Subcutaneous adipose tissue (tissue), 4 donors: ENCODE results near the gene CNOT6. TPM values are rescaled to one million over a fixed set of nuclear protein-coding genes. Genes with fewer than 3 reads are reported as not detected.

Experiments
- total RNA-seq, 4 donors: library from RNA; depleted of rRNA; stranded (reverse); fragments of >200 nt; gene quantifications; one replicate each; pipeline ENCODE4 v1.1.0, GENCODE V29; 2016
- TF ChIP-seq, protein P1 (sequence below): fragments of 450-650 bp; IDR thresholded peaks from one replicate; pipeline ENCODE4 v1.5.1; 2016; ENCODE audit warnings: low read depth, mild to moderate bottlenecking, control low read depth, antibody characterized with exemption, moderate library complexity

The CNOT6 gene
- total RNA-seq, 4 donors from 2014 or later: 9.7 to 19.9 (median 11.0) TPM

GRCh38 chr5:180602481-180603075 lies 108.4 kb downstream of the CNOT6 start:
- TF ChIP-seq, protein P1, sequence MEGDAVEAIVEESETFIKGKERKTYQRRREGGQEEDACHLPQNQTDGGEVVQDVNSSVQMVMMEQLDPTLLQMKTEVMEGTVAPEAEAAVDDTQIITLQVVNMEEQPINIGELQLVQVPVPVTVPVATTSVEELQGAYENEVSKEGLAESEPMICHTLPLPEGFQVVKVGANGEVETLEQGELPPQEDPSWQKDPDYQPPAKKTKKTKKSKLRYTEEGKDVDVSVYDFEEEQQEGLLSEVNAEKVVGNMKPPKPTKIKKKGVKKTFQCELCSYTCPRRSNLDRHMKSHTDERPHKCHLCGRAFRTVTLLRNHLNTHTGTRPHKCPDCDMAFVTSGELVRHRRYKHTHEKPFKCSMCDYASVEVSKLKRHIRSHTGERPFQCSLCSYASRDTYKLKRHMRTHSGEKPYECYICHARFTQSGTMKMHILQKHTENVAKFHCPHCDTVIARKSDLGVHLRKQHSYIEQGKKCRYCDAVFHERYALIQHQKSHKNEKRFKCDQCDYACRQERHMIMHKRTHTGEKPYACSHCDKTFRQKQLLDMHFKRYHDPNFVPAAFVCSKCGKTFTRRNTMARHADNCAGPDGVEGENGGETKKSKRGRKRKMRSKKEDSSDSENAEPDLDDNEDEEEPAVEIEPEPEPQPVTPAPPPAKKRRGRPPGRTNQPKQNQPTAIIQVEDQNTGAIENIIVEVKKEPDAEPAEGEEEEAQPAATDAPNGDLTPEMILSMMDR: no peak

DNA sequence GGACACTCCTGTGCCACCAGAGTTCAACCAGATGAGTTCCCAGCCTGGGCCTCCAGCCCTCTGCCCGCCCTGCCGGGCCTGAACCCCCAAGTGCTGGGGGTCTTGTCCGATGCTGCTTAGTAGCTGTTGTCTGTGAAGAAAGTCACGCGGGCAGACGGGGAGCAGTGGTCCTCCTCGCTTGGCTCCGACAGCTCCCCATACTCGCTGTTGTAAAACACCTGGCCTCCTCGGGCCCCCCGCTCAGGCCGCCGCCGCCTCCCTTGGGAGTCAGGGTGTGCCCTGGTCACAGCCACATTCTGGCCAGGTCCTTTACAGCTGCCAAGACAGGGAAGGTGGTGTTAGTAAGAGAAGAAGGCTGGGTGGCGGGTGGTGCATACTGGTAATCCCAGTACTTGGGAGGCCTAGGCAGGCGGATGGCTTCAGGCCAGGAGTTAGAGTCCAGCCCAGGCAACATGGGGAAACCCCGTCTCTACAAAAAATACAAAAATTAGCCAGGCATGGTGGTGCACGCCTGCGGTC lies 109.0 kb downstream of the CNOT6 start:
- TF ChIP-seq, protein P1: no peak

DNA sequence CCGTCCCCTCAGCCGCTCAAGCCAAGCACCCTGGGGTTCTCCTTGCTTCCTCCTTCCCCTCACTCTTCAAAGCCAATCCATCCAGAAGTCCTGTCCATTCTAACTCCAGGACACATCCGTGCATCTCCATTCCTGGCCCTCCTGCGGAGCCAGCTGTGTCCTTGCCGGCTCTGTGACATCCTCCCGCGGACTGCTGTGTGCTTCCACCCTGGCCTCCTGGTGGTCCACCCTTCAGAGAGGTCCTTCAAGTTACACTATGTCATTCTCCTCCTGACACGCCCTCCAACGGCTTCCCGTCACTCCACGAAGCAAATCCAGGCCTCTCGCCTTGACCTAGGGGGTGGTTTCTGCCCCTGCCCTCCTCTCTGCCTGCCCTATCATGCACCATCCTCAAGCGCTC lies 110.1 kb downstream of the CNOT6 start:
- TF ChIP-seq, protein P1: no peak

- TF ChIP-seq, protein P1: no peak
Observed at GRCh38 chr5:180605554-180606214, 111.5 kb downstream of the CNOT6 start.

DNA sequence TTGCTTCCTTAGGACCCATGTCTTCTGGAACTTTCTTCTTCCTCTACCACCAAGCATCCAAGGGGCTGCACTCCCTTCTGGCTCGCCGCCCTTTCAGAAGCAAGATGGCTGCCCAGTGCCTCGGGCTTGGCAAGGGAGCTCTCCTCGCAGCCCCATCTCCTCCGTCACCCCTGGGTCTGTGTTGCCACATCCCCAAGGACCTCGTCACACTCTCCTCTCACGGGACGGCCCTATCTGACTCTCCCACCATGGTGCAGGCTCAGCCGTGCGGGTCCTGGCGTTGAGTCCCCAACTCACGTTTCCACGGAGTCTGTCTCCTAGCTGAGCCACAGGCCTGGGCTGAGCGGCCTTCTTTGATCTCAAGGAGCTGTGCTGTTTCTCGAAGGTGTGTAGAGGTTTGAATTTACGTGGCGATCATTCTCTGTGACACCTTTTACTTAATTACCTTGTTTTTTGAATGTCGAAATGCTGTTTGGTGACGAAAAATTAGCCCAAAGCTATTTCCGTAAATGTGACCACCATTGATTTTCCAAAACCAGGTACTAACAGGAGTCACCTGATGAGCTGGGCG lies 112.1 kb downstream of the CNOT6 start:
- TF ChIP-seq, protein P1: no peak

DNA sequence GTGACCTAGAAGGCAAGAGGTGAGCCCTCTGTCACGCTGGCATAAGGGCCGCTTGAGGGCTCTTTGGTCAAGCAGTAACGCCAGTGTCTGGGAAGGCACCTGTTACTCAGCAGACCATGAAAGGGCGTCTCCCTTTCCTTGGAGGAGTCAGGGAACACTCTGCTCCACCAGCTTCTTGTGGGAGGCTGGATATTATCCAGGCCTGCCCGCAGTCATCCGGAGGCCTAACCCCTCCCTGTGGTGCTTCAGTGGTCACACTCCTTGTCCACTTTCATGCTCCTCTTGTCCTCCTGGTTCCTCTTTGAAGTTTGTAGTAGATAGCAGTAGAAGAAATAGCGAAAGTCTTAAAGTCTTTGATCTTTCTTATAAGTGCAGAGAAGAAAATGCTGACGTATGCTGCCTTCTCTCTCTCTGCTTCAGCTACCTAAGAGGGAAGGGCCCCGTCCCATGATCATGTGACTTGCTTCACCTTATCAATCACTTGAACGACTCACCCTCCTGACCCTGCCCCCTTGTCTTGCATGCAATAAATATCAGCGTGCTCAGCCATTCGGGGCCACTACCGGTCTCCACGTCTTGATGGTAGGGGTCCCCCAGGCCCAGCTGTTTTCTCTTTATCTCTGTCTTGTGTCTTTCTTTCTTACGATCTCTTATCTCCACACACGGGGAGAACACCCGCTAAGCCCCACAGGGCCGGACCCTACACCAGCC lies 113.8 kb downstream of the CNOT6 start:
- TF ChIP-seq, protein P1: no peak
